ENCODE results near the gene ACP3. TPM values are rescaled to one million over a fixed set of nuclear protein-coding genes. Genes with fewer than 3 reads are reported as not detected.
"Not testable (repeated sequence)": the region's sequence is repeated elsewhere in the genome, so short reads cannot be mapped to it uniquely, and the experiment has no call there.

ACP3 gene
- total RNA-seq, 1 donor from 2014 or later = not detected

DNA sequence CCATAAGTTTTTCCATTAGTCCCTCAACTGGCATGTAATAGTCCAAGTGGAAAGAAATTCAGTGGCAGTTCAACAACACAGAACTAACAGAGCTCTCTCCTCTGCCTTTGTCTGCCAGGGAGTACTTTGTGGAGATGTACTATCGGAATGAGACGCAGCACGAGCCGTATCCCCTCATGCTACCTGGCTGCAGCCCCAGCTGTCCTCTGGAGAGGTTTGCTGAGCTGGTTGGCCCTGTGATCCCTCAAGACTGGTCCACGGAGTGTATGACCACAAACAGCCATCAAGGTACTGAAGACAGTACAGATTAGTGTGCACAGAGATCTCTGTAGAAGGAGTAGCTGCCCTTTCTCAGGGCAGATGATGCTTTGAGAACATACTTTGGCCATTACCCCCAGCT, 39.4 kb downstream of the ACP3 start:
- intact Hi-C loops (cut with micrococcal nuclease) = no loop called here

DNA sequence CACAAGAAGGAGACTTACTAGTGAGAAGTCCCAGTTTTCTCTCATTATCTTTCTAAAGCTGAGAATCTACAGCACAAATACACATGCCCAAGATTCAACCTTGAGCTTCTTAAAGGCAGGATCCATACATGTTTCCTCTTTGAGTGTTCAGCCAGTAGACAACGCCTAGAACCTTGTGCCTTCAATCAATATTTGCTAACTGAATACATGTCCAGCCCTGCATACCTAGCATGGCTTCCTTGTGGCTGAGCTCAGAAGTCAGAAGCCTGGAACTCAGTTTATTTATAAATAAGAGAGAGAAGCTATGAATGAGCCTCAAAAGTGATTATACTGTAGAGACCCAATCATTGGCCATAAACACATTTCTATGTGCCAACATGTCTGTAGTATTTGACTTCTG, 43.5 kb downstream of the ACP3 start:
- intact Hi-C loops (cut with micrococcal nuclease) = no loop called here

DNA sequence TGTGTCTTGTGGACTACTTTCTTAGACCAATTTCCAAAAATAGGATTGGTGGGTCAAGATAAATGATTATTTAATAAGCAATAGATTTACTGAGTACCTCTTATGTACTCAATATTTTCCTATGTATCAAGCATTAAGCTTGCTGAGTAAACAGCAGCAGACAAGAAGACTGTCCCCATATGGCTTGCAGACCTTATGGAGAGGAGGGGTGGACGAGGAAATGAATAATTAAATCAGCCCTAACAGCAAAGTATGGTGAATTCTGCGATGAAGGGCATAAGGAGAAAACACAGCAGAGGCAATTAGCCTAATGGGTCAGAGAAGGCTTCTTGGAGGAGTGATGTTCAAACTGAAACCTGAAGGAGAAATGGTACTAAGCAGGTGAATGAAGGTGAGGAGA, 45.1 kb downstream of the ACP3 start:
- intact Hi-C loops (cut with micrococcal nuclease) = no loop called here

DNA sequence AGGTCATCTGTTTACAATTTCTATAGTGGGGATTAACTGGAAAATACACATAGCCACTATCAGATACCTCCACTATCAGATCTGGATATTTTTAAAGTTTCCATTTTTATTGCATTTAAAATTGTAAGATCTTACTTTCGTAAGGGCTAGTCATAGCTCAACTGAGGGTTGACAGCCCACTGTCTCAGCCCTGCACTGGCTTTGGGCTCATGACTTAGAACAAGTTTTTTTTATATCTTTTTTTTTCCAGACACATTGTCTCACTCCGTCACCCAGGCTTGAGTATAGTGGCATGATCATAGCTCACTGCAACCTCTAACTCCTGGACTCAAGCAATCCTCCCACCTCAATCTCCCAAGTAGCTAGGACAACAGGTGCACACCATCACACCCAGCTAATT, 51.3 kb downstream of the ACP3 start:
- intact Hi-C loops (cut with micrococcal nuclease) = no loop called here

DNA sequence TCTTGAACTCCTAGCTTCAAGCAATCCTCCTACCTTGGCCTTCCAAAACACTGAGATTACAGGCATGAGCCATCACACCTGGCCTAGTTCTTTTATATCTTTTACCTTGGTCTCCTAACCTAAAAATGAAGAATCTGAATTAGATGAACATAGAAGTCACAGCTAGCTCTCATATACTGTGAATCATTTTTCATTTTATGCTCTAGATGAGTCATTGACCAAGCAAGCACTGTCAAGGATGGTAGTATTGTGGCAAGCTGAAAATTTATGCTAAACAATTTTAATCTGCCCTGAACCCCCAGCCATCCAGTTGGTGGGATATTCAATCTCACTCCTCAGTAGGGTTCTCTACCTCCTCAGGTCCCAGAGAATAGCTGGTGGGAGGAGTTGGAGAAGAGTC, 51.8 kb downstream of the ACP3 start:
- intact Hi-C loops (cut with micrococcal nuclease) = no loop called here

- intact Hi-C loops (cut with micrococcal nuclease) = not testable (repeated sequence)
Measured at GRCh38 chr3:132376945-132377354, 59.7 kb downstream of the ACP3 start.

GRCh38 chr3:132378048-132378762, 61.0 kb downstream of the ACP3 start:
- intact Hi-C loops (cut with micrococcal nuclease) = no loop called here

GRCh38 chr3:132378846-132379245, 61.6 kb downstream of the ACP3 start:
- intact Hi-C loops (cut with micrococcal nuclease) = no loop called here

DNA sequence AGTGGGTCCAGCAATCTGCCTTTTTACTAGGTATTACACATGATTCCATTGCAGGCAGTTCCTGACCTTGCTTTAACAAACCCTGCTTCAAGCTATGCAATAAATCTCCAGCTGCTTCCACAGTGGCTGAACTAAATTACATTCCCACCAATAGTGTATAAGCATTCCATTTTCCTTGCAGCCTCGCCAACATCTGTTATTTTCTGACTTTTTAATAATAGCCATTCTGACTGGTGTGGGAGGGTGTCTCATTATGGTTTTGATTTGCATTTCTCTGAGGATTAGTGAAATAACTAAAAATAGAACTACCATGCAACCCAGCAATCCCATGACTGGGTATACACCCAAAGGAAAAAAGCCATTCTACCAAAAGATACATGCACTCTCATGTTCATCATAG, 63.7 kb downstream of the ACP3 start:
- intact Hi-C loops (cut with micrococcal nuclease) = no loop called here

DNA sequence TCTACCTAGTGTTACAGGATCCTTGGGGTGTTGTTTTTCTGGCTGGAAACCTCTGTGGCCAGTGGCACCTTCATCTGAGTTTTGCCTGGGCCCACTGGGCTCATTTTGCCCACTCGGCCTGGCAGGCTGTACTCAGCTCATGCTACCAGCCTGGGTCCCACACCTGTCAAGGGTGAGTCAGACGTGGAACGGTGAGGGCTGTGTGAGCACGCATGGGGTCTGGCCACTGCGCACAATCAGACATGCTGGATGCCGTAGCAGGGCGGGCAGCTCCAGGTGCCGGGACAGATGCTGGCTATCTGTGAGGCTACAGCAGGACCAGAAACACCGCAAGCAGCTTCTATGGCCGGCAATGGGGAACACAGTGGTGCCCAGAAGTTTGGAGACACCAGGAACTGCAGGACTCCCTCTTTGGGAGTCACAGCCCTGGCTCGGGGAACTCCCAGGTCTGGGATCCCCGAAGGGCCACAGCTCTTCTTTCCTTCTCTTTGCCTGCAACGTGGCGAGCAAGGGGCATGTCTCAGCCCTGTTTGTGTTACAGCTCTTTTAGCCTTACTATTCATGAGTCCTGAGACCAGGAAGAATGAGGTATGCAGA, 64.2 kb downstream of the ACP3 start:
- intact Hi-C loops (cut with micrococcal nuclease) = no loop called here

DNA sequence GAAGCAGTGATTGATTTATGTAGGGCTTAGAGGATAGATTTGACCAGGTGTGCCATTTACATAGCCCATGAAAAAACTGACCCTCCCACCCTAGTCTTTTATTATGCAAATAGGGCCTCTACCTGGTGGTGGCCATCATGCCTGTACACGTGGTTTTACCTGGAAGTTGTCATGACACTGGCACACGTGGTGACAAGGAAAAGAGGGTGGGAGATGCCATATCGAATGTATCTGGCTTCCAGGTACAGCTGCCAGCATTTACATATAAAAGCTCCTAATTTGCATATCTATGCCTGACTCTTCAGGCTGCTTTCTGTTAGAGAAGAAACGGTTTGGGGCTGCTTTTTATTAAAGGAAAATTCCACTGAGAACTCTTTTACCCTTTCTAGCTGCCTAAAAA, 65.1 kb downstream of the ACP3 start:
- intact Hi-C loops (cut with micrococcal nuclease) = no loop called here

DNA sequence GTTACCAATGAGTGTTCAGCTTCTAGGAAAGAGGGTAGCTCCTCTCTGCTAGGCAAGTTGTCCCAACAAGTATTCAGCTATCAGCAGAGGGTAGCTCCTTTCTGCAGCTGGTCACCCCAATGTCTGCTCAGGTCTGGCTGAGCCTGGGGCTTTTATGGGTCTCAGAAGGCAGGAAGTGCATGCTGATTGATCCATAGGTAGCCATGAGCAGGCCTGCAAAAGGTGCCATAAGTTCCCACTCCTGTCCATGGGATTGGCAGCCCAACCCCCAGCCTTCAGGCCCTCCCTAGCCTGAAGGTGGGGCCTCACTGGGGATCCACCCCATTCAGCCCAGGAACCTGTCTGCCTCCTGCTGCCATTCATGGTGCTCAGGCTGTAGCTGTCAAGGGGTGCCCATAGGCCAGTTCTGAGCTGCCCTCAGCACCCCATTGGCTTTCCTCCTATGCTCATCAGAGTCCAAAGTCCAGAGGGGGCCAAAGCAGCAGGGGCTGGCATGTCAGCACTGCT, 65.5 kb downstream of the ACP3 start:
- intact Hi-C loops (cut with micrococcal nuclease) = no loop called here

- intact Hi-C loops (cut with micrococcal nuclease) = no loop called here
Measured at GRCh38 chr3:132386259-132386658, 69.1 kb downstream of the ACP3 start.

DNA sequence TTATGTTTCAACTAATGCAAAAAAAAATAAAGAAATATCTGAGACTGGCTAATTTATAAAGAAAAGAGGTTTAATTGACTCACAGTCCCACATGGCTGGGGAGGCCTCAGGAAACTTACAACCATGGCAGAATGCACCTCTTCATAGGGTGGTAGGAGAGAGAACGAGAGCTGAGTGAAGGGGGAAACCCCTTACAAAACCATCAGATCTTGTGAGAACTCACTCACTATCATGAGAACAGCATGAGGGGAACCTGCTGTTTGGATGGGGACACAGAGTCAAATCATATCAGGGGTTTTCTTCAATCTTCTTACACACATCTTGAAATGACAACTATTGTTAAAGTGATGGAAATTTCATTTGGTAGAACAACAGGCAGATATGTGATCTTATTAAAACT, 75.5 kb downstream of the ACP3 start:
- intact Hi-C loops (cut with micrococcal nuclease) = not testable (repeated sequence)

DNA sequence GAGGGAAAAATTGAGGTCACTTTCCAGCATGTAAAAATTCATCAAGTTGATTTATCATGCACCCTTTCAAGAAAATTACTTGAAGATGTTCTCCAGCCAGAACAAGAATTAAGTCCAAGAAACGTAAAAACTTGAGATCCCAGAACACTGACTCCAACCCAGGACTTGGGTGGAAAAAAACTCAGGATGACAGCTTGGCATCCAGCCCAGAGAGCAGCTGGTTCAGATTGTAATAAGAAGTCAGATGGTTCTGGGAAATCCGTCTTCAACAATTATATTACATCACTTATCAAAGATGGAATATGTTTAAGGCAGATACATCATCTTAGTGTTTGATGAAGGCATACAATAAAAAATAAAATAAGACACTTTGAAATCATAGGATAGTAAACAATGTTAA, 77.1 kb downstream of the ACP3 start:
- intact Hi-C loops (cut with micrococcal nuclease) = no loop called here

DNA sequence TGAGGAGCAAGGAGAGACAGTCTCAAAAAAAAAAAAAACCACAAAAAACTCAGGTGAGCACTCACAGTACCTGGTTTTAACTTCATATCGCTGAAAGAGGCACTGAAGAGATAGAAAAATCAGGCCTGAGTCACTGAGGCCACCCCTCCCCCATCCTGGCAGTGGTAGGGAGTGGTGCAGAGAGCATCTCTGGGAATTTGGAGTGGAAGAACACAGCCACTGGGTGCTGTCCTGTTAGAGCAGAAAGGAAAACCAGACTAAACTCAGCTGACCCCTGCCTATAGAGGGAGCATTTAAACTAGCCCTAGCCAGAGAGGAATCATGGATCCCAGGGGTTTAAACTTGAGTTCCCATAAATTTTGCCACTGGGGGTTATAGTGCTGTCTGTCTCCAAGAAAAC, 77.9 kb downstream of the ACP3 start:
- intact Hi-C loops (cut with micrococcal nuclease) = loop anchor here (5.0 kb wide), 1 partner anchor 143 kb away; no protein-coding TSS in a partner anchor

- intact Hi-C loops (cut with micrococcal nuclease) = loop anchor here (5.0 kb wide), 1 partner anchor 144 kb away; no protein-coding TSS in a partner anchor
Measured at GRCh38 chr3:132396255-132396654, 79.0 kb downstream of the ACP3 start.

GRCh38 chr3:132396776-132397175, 79.6 kb downstream of the ACP3 start:
- intact Hi-C loops (cut with micrococcal nuclease) = loop anchor here (5.0 kb wide), 1 partner anchor 144 kb away; no protein-coding TSS in a partner anchor

GRCh38 chr3:132399054-132399929, 82.1 kb downstream of the ACP3 start:
- intact Hi-C loops (cut with micrococcal nuclease) = loop anchor here (1.0 to 5.0 kb wide), 2 partner anchors 47 to 147 kb away; no protein-coding TSS in a partner anchor

DNA sequence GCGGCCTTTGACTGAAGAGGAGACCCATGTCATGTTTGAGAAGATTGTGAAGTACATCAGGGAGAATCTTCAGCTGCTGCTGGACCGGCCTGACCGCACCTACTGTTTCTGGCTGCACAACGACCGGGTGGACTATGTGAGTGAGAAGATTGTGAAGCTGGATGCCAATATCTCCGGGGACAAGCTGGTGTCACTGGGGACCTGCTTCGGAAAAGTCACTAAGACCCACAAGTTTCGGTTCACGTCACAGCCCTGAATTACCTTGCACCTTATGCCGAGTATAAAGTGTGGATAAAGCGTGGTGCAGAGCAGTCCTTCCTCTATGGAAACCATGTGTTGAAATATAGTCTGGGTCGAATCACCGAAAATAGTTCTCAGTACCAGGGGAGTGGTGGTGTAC, 84.0 kb downstream of the ACP3 start:
- intact Hi-C loops (cut with micrococcal nuclease) = no loop called here

- intact Hi-C loops (cut with micrococcal nuclease) = no loop called here
Measured at GRCh38 chr3:132404276-132404675, 87.1 kb downstream of the ACP3 start.

DNA sequence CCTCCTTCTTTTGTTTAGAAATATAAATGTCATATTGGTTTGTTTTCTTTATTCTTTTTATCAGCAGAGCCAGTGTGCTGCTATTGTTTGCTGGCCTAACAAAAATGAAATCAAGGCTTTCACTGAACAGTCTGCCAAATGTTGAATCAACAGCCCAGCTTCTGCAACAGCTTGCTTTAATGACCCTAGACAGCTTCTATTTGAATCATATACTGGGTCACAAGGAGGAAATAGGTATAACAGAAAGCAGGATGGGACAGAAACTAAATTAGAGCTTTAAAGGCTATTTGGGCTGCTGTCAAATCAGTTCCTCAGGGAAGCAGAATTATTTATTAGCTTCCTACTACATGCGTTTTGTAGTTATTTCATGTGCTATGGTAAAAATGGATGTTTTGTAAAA, 88.0 kb downstream of the ACP3 start:
- intact Hi-C loops (cut with micrococcal nuclease) = no loop called here

Measured in T-helper 2 cell treated with Interferon-gamma antibody and Interleukin-4, amounts not matched to agents 100 ng/mL and 5 ng/mL, for 36 hours (primary cell).